Lower lobe of right lung (tissue), 2 donors: ENCODE results near the gene UBE2M. TPM values are rescaled to one million over a fixed set of nuclear protein-coding genes. Genes with fewer than 3 reads are reported as not detected.

Source experiments
- ATAC-seq, 2 donors: fragments of 200-7000 bp; cut with Tn5 transposase; one replicate each; pipeline ENCODE4 v1.9.1; 2020 to 2022; ENCODE audit warnings: mild to moderate bottlenecking in 2 of 2, moderate library complexity in 2 of 2
- DNase-seq: peaks from one replicate; pipeline ENCODE4 v3.0.0-alpha.2; 2020
- H3K27ac ChIP-seq: fragments of 200-600 bp; one replicate; pipeline ENCODE4 v1.8.0; 2022
- H3K27me3 ChIP-seq: fragments of 200-600 bp; one replicate; pipeline ENCODE4 v1.8.0; 2022; ENCODE audit warnings: low read depth
- H3K36me3 ChIP-seq: fragments of 200-600 bp; one replicate; pipeline ENCODE4 v1.8.0; 2022; ENCODE audit warnings: mild to moderate bottlenecking
- H3K4me1 ChIP-seq: fragments of 200-600 bp; one replicate; pipeline ENCODE4 v1.8.0; 2022
- H3K4me3 ChIP-seq: fragments of 200-600 bp; one replicate; pipeline ENCODE4 v1.8.0; 2022; ENCODE audit warnings: mild to moderate bottlenecking
- H3K9me3 ChIP-seq: fragments of 200-600 bp; one replicate; pipeline ENCODE4 v1.8.0; 2022
- intact Hi-C: fragments of 100-400 bp; cut with DNase I; formaldehyde crosslinking; loops from one replicate; pipeline ENCODE4 v1.11.0; 2022
- total RNA-seq: library from RNA; stranded (reverse); fragmentation: NEBNext Ultra II Directional; extraction: Animal tissue kit (Norgen Biotek cat#: 25700); gene quantifications from one replicate; pipeline ENCODE4 v1.2.1, GENCODE V29; 2021
- TF ChIP-seq, protein P1 (sequence below): fragments of 200-600 bp; IDR thresholded peaks from one replicate; pipeline ENCODE4 v1.8.0; 2022; ENCODE audit warnings: antibody characterized with exemption, mild to moderate bottlenecking
- donor health status: DM: no; HTN: yes; CAD: no; lungs with severe emphysema.

UBE2M gene
- total RNA-seq, 1 donor from 2014 or later = 50.4 TPM

DNA sequence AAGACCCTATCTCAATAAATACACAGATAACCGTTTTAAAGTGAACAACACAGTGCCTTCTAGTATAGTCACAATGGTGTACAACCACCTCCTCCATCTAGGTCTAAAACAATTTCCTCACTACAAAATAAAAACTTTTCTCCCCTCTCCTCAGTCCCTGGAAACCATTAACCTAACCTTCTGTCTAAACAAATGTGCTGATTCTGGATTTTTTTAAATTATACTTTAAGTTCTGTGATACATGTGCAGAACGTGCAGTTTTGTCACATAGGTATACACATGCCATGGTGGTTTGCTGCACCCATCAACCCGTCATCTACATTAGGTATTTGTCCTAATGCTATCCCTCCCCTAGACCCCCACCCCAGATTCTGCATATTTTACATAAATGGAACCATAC lies 29.0 kb downstream of the UBE2M start:
- Histone ChIP-seq H3K27me3 (no peaks in the 10 kb centered on the region), H3K9me3 (no peaks in the 10 kb centered on the region), H3K36me3 (no peaks in the 10 kb centered on the region), H3K4me1 (no peaks in the 10 kb centered on the region), H3K27ac (no peak overlapping the region), H3K4me3 (no peak overlapping the region)
- ATAC-seq (no peak), DNase-seq (no peak)
- TF ChIP-seq, protein P1, sequence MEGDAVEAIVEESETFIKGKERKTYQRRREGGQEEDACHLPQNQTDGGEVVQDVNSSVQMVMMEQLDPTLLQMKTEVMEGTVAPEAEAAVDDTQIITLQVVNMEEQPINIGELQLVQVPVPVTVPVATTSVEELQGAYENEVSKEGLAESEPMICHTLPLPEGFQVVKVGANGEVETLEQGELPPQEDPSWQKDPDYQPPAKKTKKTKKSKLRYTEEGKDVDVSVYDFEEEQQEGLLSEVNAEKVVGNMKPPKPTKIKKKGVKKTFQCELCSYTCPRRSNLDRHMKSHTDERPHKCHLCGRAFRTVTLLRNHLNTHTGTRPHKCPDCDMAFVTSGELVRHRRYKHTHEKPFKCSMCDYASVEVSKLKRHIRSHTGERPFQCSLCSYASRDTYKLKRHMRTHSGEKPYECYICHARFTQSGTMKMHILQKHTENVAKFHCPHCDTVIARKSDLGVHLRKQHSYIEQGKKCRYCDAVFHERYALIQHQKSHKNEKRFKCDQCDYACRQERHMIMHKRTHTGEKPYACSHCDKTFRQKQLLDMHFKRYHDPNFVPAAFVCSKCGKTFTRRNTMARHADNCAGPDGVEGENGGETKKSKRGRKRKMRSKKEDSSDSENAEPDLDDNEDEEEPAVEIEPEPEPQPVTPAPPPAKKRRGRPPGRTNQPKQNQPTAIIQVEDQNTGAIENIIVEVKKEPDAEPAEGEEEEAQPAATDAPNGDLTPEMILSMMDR = no peak
- intact Hi-C loops = no loop called here

DNA sequence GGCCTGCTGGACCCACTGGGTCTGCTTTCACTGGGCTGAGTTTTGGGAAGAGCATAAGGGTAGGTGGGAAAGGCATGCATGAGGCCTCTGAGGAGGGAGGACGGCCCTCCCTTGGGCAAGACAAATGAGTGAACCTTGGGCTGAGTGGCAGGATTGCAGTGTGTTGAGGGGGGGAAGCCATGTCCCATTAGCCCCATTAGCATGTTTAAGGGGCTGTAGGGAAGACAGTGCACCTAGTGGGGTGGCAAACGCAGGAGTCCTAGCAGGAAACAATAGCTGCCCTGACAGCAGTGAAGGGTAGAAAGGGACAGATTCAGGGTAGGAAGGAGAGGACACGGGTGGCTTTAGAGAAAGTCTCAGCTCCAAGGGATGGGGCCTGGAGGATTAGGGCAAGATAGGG lies 35.7 kb downstream of the UBE2M start:
- H3K4me3 ChIP-seq = no peak overlapping the region
- H3K36me3 ChIP-seq = no peaks in the 10 kb centered on the region
- H3K4me1 ChIP-seq = peaks cover 18% of the 10 kb centered on the region
- no peak for DNase-seq
- H3K9me3 ChIP-seq = no peaks in the 10 kb centered on the region
- no peaks in the 10 kb centered on the region for H3K27me3 ChIP-seq
- TF ChIP-seq, protein P1 = no peak
- H3K27ac ChIP-seq = no peak overlapping the region
- intact Hi-C loops = no loop called here
- ATAC-seq = no peak

DNA sequence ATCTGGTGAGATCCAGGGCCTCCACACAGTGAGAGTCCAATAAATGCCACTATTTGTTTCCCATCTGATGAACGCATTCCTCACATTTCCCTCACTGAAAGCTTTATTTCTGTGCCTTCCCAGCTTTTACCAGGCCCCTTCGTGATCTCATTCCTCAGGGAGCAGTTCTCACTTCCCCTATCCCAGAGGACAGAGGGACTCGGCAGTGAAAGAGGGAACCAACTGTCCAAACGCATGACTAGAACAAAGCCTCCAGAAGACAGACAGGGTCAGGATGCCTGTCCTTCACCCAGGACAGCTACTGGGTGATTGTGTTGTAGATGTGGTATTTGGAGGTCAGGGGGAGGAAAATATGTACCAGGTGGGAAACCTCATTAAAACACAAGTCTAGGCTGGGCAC lies 36.8 kb downstream of the UBE2M start:
- Histone ChIP-seq H3K36me3 (peaks cover 9% of the 10 kb centered on the region), H3K9me3 (no peaks in the 10 kb centered on the region), H3K4me3 (no peak overlapping the region), H3K27me3 (no peaks in the 10 kb centered on the region), H3K27ac (peak overlapping the region; percentile 64), H3K4me1 (peaks cover 27% of the 10 kb centered on the region)
- intact Hi-C loops = no loop called here
- TF ChIP-seq, protein P1 = no peak
- ATAC-seq = no peak
- no peak for DNase-seq

DNA sequence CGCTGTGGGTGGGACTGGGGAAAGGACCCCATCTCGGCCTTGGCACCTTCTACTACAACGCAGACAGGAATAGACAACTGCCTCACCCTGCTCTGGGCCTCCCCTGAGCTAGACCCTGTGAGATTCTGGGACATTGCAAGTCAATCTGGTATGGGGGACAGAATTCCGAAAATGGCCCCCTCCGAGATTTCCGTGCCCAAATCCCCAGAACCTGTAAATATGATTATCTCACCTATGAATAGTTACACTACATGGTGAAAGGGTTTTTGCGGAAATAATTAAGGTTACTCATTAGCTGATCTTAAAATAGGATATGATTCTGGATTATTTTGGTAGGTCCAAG lies 38.2 kb downstream of the UBE2M start:
- ATAC-seq (no peak), DNase-seq (no peak)
- no peaks in the 10 kb centered on the region for H3K27me3 ChIP-seq
- peak overlapping the region; percentile 97 for H3K4me3 ChIP-seq
- TF ChIP-seq, protein P1 = no peak
- intact Hi-C loops = no loop called here
- H3K4me1 ChIP-seq = peaks cover 35% of the 10 kb centered on the region
- peaks cover 20% of the 10 kb centered on the region for H3K36me3 ChIP-seq
- H3K9me3 ChIP-seq = no peaks in the 10 kb centered on the region
- H3K27ac ChIP-seq = peak overlapping the region; percentile 98

DNA sequence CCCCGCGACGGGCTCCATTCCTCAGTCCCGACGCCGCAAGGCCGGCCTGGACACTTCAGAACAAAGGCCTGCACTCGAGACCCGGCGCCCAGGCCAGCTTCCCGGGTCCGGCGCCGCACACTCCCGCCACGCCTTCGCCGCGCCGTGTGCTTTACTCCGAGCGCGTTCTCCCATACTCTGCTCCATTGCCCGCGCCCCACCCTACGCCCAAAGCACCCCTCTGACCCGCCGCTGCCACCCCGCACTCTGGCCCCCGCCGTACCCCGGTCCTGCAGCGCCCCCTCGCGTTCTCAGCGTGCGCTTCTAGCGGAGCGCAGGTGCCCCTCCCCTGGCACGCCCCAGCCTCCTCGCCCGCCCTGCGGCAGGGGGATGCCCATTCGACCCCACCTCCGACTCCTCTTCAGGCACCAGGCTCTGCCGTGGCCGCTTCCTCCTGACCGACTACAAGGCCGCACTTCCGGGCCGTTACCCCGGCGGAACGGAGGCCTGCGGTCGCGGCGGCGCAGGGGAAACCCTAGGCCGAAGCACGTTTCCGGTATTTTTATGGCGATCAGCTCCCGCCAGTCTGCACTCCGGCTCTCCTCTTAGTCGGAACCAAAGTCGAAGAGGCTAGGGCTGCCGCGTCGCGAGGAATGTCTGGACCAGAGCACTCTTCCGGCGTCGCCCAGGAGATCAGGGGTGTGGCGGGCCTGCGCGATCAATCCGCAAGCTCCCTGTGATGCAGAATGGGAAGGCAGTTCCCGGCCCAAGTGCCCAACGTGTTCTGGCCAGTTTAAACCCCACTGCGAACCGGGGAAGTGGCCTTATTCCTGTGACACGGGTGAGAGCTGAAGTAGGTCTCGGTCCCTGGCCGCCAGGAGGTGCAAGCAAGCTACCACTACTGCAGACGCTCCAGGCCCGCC lies 38.8 kb downstream of the UBE2M start, which contains the start of gene ZBTB45:
Gene ZBTB45, minus strand, starts transcription at position 456 of the 902 bp plus-strand sequence. CDS start 2,137 bp downstream, outside the sequence.
- no peaks in the 10 kb centered on the region for H3K27me3 ChIP-seq
- intact Hi-C loops = no loop called here
- H3K27ac ChIP-seq = peak within 1 kb of the TSS; percentile 98
- peaks cover 38% of the 10 kb centered on the region for H3K4me1 ChIP-seq
- TF ChIP-seq, protein P1 = peak; percentile 59
- DNase-seq (peak; percentile 93), ATAC-seq (peak; percentile 89 to 92)
- peaks cover 20% of the 10 kb centered on the region for H3K36me3 ChIP-seq
- peak within 1 kb of the TSS; percentile 97 for H3K4me3 ChIP-seq
- no peaks in the 10 kb centered on the region for H3K9me3 ChIP-seq
